CD4-positive, alpha-beta T cell treated with Interleukin-15 for 1 hour (primary cell): ENCODE results near the gene TTBK1.
"Not testable (repeated sequence)": the region's sequence is repeated elsewhere in the genome, so short reads cannot be mapped to it uniquely, and the experiment has no call there.

ENCODE experiments used
- DNase-seq: peaks from one replicate; pipeline ENCODE4 v3.0.0-alpha.2; 2020

Gene TTBK1

GRCh38 chr6:43290905-43291355 lies 47.6 kb downstream of the TTBK1 start:
- DNase-seq, result no peak

DNA sequence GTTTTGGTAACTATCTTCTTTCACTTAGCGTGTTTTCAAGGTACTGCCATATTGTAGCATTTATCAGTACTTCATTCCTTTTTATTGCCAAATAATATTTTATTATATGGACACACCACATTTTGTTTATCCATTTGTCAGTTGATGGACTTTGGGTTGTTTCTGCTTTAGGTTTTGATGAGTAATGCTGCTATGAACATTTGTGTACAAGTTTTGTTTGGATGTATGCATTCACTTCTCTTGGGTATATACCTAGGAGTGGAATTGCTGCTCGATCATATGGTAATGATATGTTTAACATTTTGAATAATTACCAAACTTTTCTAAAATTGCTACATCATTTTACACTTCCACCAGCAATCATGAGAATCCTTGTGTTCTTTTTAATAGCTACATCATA lies 48.4 kb downstream of the TTBK1 start:
- DNase-seq, result no peak

DNA sequence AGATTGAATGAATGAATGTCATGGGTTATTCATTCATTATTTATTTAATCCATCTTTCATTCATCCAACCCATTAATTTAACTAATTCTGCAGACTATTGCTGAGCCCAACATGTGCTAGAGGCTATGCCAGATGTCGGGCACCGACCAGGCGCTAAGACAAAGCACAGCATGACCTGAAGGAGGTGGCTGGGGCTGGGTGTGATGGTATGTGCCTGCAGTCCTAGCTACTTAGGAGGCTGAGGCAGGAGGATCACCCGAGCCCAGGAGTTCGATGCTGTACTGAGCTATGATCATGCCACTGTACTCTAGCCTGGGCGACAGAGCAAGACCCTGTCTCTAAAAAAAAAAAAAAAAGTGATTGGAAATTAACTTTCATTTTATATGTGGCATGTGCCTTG lies 49.1 kb downstream of the TTBK1 start:
- no peak for DNase-seq

GRCh38 chr6:43292763-43293318 lies 49.6 kb downstream of the TTBK1 start:
- no peak for DNase-seq

- DNase-seq, result no peak
These were observed 50.4 kb downstream of the TTBK1 start for GRCh38 chr6:43293698-43294097.

DNA sequence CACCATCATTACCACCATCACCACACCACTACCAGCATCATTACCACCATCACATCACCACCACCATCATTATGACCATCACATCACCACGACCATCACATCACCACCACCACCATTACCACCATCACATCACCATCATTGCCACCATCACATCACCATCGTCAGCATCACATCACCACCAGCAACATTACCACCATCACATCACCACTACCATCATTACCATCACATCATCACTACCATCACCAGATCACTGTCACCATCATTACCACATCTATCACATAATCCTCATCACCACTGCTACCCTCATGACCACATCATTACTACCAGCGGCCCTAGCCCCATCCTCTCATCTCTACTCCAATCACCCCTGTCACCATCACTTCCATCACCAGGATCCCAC lies 51.3 kb downstream of the TTBK1 start:
- DNase-seq, result no peak

DNA sequence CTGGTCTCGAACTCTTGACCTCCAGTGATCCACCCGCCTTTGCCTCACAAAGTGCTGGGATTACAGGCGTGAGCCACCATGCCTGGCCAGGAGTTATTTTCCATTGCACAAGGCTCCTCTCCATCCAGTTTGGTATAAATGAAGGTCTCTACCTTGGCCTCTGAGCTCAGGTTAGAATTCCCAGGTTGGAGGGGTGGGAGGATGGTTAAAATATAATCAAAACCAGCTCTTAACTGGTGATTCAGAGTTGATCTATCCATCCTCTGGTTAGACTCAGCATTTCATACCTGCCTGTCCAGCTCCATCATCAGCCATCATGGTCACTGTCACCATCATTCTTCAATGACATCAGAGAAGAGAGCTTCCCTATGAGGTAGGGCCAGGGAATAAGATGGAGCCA lies 52.2 kb downstream of the TTBK1 start:
- DNase-seq, result no peak

DNA sequence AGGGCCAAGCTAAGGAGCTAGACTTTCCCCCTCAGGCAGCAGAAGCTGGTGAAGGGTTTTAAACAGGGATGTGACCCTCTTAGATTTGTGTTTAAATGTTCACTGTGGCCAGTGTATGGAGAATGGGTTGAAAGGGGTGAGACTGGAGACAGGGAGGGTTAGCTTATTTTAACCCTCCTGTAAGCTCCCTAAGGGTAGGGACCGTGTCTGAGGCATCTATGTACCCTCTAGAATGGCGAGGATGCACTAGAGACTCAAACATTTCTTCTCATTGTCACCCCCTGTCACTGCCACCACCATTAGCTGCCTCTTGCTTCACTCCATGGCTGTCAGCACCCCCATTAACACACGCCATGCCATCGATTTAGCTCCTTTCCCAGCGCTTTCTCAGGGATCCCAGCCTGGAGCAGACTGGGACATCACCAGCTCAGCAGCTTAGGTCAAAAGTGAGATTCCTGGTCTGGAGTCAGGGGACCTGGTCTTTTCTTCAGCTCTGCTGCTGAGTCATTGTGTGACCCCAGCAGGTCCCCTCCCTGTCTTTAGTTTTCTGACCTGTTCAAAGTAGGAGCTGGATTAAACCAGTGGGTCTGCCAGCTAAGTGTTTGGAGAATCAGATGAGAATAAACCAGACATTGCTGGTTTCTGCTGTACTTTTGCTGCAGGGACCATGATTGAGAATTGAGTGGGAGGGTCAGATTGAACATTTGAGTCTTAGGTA lies 53.7 kb downstream of the TTBK1 start:
- DNase-seq, result no peak

GRCh38 chr6:43297644-43298564 lies 54.6 kb downstream of the TTBK1 start, which contains the start of gene SLC22A7:
SLC22A7 (plus strand) TSS chr6:43298260; CDS start chr6:43298359, 99 bp downstream.
- no peak for DNase-seq

DNA sequence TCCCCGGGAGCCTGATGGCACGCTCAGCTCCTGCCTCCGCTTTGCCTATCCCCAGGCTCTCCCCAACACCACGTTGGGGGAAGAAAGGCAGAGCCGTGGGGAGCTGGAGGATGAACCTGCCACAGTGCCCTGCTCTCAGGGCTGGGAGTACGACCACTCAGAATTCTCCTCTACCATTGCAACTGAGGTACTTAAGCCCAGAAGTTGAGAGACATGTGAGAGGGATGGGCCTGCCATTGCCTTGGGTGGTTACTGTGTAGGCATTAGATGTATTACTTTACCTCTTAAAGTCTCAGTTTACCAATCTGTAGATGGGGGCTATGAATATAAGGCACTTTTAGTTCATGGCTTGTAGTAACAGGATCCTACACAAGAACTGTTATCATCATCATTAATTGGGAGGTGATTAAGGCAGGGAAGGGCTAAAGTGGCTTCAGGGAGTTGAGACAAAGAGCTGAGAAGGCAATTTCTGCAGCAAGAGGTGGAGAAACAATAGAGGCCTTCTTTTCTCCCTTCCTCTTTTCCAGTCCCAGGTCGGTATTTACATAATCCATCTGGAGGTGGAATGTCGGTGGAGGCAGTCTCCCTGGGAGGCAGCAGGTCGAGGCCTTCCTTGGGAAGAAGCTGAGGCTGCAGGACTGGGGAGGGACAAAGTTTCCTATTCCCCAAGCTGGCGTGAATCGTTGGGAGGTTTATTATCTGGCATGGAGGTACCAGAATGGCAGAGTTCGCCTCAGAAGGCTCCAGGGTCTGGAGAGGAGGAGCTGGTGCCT lies 55.5 kb downstream of the TTBK1 start:
- no peak for DNase-seq

DNA sequence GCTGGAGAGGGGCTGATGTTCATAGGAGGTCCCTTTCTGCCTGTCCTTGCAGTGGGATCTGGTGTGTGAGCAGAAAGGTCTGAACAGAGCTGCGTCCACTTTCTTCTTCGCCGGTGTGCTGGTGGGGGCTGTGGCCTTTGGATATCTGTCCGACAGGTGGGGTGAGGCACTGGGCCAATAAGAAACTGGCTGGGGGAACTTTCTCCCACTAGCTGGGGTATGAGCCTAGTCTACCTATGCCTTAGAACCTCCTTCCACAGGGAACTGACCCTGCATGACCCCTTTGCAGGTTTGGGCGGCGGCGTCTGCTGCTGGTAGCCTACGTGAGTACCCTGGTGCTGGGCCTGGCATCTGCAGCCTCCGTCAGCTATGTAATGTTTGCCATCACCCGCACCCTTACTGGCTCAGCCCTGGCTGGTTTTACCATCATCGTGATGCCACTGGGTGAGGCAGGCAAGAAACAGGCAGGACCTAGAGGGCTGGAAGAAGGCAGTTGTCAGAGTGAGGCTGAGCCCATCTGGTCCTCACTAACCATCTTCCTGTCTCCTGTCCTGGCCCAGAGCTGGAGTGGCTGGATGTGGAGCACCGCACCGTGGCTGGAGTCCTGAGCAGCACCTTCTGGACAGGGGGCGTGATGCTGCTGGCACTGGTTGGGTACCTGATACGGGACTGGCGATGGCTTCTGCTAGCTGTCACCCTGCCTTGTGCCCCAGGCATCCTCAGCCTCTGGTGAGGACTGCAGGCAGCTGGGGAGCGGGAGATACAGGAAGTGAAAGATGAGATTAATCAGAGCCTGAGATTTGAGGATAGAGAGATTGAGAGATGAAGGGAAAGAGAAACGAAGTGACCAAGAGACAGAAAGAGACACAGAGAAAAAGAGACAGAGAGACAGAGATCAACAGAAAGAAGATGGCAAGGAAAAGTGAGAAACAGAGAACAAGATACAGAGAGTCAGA lies 56.3 kb downstream of the TTBK1 start:
- no peak for DNase-seq

DNA sequence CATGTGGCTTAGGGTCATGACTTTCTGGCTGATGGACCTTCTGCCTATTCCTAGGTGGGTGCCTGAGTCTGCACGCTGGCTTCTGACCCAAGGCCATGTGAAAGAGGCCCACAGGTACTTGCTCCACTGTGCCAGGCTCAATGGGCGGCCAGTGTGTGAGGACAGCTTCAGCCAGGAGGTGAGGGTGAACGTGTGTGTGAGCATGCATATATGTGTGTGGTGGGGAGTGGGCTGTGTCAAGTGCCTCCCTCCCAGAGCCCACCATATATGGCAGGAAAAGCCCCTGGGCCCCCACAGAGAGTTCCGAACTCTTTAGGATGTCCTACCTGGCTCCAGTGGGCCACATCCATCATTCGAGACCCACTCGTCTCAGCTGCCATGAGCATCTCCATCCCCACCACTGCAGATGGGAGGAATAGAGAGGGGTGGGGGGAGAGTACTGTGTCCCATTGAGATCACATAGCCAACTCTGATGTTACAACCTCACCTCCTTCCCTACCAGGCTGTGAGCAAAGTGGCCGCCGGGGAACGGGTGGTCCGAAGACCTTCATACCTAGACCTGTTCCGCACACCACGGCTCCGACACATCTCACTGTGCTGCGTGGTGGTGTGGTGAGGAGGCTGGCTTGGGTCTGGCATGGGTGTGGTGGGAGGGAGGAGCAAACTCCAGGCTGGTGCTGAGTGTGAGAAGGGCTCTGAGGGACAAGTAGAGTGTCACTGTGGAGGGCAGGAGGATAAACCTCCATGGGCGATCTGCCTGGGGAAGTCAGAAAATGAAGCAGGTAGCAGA lies 58.0 kb downstream of the TTBK1 start:
- no peak for DNase-seq

DNA sequence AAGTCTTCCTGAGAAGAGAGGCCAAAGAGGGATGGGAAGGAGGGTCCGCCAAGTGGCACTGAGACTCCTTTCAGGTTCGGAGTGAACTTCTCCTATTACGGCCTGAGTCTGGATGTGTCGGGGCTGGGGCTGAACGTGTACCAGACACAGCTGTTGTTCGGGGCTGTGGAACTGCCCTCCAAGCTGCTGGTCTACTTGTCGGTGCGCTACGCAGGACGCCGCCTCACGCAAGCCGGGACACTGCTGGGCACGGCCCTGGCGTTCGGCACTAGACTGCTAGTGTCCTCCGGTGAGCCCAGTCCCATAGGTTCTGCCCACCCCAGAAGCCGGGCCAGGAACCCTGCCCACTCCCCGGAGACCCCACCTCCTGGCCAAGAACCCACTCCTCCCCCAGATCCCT lies 58.8 kb downstream of the TTBK1 start:
- DNase-seq, result no peak

DNA sequence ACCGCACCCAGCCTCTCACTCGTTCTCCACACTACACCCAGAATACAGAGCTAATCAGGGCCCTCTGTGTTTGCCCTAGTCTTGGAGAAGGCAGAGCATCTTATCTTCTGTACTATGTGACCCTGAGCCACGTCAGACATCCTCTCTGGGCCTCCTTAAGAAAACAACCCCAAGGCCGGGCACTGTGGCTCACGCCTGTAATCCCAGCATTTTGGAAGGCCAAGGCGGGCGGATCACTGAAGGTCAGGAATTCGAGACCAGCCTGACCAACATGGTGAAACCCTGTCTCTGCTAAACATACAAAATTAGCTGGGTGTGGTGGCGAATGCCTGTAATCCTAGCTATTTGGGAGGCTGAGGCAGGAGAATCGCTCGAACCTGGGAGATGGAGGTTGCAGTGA lies 59.7 kb downstream of the TTBK1 start:
- DNase-seq, result not testable (repeated sequence)

- DNase-seq, result no peak
These were observed 60.6 kb downstream of the TTBK1 start for GRCh38 chr6:43303751-43304331.

DNA sequence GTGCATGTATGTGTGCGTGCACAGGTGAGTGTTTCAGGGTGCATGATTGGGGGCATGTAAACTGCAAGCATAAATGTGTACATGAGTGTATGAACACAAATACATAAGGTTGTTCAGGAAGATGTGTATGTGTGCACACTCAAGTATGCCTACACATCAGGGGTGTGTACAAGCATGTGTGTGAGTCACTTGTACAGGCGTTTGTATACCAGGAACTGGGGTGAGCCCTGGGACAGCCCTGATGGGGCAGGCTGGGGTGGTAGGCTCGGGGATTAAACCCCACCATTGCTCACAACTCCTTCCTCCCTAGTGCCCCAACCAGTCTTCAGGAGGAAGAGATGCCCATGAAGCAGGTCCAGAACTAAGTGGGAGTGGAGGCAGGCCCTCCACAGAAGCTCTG lies 61.1 kb downstream of the TTBK1 start:
- DNase-seq, result no peak

GRCh38 chr6:43304882-43305281 lies 61.6 kb downstream of the TTBK1 start:
- no peak for DNase-seq

DNA sequence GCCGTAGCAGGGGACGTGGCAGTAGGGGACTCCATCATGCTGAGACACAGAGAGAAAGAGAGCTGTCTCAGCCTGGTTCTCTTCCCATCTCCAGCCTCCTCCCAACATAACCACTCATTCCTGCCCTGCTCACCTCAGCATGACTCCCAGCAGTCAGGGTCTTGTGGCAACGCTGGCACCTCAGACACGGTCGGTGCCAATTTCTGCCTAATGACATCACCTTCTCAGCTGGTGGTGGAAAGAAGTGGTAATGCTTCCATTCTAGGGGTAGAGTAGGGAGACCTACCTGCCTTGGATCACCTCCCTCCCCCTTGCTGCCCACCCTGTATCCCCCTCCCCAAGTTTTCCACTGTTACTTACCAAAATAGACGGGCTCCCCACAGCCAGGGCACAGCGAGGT lies 62.8 kb downstream of the TTBK1 start:
- DNase-seq, result no peak

DNA sequence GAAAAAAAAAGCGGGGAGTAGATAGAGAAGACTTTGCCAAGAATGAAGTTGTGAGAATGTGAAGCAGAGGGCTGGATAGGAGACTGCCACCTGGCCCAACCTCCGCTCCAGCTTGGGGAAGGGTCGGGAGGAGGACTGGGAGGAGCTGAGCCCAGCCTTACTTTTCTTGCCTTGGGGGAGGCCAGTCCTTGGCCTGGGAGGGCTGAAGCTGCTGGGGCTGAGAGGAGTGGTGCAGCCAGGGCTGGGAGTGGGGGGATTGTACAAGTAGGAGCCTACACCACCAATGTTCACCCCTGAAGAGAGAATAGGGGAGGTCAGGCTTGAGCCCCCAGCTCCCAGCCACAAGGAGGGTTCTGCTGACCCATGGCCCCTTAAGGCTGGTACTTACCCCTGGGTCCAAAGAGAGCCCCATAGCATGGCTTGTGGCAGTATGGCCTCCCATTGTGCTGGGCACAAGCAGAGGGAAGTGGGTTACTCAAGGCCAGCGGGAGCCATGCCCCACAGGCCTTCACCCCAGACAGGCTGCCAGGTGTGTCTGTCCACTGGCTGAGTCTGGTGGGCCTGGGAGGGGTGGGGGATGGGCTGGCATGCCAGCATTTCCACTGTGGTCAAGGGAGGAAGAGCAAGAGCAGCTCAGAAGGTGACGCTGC lies 64.3 kb downstream of the TTBK1 start:
- no peak for DNase-seq
